ENCODE measurements around the gene PNLIP.

PNLIP gene

DNA sequence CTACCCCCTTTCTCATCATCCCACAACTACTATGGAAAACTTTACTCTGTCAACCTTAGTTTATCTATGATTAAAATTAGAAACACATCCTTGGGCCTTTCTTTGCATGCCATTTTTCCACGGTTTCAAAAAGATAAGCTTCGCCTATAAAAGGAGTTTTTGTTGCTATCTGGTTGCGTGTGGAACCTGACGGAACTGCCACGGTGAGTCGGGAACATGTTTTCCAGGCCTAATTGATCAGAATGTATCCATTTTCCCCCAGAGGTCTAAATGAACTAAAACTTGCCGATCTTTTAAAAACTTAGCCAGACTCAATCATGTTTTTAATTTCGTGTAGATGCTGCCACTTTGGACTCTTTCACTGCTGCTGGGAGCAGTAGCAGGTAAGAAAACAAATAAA, at the start of gene PNLIP:
PNLIP (plus strand) TSS at position 176 of the 400 bp plus-strand sequence; CDS start at position 338, 162 bp downstream.
- no peak for DNase-seq

DNA sequence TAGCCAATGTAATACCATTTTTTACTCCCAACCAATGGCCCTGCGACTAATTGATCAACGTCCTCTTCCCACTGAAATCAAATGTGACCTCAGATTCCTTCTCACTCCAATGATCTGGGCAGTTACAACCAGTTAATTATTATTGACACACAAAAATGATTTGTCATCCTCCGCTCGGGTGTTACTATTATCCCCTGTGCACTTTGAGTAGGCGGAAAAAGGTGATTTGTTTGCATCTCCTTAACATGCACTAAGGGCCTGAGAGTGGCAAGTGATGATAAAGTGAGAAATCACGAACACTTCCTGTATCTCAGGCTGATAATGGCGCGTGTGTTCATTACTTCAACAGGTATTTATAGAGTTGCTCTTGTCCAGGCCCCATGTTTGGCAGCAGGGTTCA, 40.9 kb upstream of the PNLIP start:
- DNase-seq: no peak

DNA sequence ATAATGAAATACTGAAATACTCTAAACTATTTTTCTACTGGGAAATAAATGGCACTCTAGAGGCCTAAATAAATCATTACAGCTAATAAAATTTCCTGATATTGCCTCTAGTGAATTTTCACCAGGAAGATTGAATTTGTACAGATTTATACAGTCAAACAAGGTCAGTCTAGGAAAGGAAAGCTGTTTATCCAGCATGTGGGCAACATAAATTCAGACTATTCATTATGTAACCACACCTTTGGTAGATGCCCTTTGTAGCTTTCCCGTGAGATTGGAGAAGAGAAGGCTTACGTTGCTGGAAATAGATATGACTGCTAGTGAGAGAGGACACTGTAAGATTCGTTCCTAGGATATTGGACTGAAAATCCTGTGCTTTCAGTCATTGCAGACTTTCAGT, 35.2 kb upstream of the PNLIP start:
- DNase-seq: no peak

DNA sequence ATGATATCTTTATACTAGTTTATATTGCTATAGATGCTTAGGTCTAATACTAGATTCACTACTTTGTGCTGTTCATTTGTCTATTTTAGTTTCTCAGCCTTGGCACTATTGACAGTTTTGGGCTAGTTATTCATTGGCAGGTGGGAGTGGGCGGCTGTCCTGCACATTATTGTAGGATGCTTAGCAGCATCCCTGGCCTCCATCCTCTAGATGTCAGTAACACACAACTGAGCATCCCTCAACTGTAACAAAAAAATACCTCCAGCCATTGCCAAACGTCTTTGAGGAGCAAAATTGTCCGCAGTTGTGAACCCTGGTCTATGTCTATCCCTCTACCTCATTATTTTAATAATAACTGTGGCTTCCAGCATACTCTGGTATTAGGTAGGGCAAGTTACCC, 34.4 kb upstream of the PNLIP start:
- no peak for DNase-seq

DNA sequence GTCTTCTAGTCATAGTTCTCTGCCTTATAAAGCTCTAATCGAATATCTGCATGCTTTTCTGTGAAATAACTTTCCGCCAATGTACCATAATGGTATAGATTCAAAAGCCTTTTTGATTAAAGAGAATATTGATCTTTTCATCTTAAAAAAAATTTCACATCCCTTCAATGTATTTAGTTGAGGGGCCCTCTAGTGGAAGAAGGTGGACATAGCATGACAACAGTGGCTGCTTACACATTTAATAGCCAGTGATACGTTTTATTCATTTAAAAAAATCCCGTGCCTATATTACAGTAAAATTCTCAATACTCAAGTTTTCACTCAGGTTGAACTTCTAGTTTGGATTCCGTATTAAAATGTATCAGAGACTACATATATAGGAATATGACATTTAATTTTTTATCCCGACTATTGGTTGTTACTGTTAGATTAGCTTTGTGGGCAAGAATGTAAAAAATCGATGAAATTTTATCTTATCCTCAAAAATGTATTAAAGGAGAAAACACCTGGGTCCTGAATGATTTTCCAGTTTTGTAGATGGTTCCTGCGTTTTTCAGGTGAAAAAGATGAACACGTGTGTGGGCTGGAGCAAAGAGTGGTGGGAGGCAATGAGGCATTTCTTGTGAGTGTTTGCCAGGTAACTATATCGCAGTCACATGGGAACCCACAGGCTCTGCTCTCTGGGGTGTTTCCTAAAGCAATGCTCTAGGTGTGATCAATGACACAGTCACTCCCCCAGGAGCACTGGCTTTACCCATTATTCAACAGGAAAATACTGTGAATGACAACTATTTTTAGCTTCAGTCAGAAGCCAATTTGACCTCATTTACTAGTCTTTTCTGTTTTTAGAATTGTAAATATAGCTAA, 24.1 kb upstream of the PNLIP start:
- DNase-seq: no peak

DNA sequence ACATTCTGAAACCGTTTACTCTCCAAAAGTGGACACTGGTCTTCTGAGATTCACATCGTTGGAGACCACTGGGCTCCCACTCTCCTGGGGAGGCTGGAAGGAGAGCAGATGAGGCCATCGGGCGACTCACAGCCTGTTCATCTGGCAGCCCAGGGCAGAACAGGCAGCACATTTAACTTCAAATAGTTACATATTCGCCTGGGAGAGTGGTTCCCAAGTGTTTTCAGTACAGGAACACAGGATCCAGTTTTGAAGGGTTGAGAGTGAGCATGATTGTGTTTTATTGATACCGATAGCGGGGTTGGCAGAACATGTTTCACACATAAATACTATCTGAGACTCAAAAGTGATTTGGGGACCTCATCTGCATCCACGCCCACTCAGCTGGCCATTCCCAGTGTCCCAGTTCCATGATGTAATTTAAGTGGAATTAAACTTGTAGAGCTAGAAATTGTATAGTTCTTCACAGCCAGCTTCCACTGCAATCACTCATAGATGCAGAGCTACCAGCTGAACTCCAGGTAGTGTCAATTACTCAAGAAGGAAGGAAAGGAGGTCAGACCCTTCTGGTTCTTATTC, 22.8 kb upstream of the PNLIP start:
- DNase-seq: no peak

DNA sequence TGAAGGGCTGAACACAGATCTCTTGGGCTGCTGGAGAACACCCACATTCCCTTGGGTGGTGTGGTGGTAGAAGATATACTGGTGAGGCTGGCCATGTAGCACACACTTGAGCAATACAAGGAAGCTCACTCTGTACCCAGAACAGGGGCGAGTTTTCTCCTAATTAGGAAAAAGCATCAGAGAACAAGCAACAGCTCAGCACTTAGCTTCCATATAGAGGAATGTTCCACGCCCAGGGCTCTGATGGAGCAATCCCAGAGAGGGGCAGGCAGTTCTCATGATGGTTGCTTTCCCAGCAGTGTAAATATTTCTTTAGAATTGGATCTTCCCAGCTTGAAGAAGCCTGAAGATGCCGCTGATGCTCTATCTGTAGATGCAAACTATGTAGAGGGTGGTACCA, 21.0 kb upstream of the PNLIP start:
- no peak for DNase-seq

DNA sequence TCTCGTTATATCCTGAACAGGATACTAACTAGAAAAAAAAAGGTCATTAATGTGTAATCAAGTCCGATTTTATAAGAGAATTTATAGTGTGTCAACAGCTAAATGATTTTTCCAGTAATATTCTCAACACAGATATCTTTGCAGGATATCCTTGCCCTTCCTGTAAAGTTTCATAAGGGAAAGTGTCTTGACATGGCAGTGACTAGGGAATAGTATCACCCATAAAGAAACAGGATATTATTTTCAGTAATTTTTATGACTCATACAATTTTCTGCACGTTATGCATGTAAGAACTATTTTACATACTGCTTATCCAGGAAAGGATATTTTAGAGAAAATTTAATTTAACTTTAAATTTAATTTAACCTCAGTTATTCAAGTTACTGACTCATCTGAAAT, 19.5 kb upstream of the PNLIP start:
- no peak for DNase-seq

DNA sequence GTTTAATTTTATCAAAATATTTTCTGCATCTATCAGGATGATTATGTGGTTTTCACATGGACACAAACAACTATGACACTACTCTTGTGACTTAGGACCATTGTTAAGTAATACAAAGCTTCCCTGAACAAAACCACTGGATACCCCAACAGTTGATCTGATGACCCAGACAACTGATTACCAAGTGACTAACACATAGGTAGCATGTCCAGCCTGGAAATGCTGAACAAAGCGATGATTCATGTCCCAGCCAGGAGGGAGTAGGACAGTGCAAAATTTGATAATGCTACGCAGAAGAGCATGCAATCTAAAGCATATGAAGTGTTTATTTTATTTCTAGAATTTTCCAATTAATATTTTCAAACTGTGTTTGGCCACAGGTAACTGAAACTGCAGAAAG, 8.9 kb upstream of the PNLIP start:
- no peak for DNase-seq

DNA sequence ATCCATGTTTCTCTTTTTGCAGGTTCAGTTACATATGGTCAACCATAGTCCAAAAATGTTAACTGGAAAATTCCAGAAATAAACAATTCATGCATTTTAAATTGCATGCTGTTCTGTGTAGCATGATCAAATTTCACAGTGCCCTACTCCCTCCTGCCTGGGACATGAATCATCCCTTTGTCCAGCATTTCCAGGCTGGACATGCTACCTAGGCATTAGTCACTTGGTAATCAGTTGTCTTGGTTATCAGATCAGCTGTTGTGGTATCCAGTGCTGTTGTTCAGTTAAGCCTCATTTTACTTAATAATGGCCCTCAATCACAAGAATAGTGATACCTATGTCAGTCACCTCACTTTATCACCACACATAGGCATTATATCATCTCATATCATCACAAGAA, 7.3 kb upstream of the PNLIP start:
- no peak for DNase-seq

DNA sequence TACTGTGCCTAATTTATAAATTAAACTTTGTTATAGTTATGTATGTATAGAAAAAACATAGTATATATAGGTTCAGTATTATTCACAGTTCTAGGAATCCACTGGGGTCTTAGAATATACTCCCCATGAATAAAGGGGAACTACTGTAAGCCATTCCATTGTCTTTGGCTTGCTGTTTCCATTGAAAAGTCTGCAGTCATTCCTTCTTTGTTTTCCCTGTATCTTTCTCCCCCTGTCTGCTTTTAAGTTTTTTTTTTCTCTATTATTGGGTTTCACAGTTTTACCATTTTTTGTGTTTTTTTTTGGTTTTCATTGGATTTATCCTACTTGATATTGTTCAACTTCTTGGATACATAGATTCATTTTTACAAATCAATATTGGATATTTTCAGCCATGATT, 6.7 kb upstream of the PNLIP start:
- no peak for DNase-seq

DNA sequence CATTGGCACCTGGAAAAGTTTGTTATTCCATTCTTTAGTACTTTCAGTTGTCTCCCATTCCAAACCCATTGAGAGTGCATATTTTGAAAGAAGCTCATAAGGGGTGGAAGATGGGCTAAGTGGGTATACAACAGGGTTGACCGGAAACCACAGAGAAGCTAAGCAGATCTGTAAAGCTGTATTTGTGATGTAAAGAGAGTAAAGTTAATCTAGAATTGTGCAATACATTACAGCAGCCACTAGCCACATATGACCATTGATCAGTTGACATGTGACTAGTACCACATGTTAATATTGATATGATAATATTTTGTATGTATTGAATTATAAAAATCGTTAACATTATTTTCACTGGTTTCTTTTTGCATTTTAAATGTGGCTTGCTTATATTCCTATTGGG, 4.9 kb upstream of the PNLIP start:
- no peak for DNase-seq

DNA sequence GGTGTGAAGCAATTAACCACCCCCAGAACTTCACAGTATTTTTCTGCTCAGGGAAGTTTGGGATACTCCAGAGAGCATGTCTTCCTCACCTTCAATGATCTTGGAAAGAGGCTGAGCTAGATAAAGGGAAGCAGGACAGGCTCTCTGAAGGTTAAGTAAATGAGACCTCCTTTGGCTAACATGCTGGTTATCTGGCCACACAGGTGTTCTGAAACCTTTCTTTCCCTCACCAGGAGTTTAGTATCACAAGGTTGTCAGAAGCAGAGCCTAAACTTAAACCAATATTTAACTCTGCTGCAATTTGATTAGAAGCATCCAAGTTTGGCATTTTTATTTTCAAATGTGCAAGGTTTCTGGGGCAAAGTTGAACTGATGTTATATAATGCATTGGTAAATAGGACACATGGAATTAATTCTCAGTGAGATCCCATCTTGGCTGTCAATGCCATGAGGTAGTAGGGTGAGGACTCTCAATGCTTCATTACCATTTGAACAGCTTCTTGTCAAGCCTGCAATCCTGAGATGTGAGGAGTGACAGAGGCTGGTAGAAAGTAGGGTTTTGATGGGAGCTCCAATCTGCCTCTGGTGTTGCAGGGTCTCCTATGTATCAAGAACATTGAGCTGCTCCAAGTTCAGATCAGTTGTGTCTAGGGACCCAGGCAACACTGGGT, 3.6 kb upstream of the PNLIP start:
- DNase-seq: no peak

DNA sequence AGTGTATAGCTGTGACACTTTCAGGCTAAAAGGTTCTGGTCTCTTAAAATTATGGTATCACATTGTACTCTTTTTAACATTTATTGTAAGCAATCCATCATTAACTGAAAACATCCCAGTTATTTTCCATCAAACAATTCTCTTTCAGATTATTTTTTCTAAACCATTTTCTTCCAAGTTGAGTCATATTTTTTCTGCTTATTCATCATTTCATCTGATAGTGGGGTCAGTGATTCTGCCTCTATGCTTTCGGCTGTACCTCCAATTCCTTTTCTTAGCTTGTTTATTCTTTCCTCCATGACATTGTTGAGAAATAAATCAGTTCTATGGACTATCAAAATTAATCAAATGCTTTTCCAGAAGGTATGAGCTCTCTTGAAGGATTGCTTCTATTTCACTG, 609 bp upstream of the PNLIP start:
- DNase-seq: no peak

DNA sequence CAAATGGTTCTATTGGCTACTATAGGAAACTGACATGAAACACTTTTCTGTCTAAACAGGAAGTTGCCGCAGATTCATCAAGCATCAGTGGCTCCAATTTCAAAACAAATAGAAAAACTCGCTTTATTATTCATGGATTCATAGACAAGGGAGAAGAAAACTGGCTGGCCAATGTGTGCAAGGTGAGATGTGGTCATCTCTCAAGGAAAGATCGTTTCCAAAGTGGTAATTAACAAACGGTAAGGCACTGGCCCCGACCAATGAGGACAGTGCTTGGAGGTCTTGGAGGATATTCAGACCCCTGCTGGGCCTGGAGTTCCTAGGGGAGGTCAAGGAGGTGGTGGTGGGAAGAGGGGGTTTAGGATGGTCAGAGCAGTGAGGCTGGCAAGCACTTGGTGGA, 2.6 kb downstream of the PNLIP start:
- no peak for DNase-seq

DNA sequence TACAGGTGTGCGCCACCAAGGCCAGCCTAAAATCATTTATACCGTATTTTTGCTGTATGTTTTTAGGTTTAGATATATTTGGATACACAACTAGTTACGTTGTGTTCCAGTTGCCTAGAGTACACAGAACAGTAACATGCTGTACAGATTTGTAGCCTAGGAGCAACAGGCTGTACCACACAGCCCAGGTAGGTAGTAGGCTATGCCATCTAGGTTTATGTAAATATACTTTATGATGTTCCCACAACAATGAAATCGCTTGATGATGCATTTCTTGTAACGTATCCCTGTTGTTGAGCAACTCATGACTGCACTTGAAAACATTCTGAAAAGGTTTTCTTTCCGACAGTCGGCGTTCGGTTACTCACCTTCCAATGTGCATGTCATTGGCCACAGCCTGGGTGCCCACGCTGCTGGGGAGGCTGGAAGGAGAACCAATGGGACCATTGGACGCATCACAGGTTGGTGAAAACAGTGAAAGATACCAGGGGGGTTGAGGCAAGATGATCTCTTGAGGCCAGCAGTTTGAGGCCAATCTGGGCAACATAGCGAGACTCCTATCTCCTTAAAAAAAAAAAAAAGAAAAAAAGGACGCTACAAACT, 7.7 kb downstream of the PNLIP start:
- no peak for DNase-seq

DNA sequence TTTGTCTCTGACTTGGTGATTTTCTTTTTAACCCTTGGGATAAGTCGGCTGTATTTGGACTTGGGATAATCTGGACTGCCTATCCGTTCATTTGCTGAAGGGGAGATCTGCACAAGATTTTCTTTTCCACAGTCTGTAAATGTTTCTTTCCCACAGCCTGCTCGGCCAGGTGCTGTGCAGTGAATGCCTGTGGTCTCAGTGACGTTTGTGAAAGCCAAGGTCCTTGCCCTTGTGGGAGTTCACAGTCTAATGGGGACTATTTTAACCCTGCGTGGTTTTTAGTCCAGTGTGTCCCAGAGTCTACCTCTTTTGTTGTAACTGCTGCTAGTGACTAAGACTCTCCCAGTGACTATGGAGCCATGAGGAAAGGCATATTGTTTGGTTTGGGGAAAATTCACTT, 8.9 kb downstream of the PNLIP start:
- no peak for DNase-seq

DNA sequence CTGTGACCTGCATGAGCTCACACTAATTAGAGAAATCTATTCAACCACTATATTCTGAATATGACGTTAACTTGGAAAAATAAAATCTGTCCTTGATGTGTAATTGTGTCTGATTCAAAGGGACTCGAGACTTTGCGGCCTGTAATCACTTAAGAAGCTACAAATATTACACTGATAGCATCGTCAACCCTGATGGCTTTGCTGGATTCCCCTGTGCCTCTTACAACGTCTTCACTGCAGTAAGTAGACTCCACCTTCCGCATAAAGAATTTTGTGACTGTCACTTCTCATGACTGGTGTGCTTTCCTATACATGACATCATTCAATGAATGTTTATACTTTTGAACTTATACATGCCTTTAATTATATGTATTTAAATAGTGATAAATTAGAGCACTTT, 10.1 kb downstream of the PNLIP start:
- DNase-seq: no peak

DNA sequence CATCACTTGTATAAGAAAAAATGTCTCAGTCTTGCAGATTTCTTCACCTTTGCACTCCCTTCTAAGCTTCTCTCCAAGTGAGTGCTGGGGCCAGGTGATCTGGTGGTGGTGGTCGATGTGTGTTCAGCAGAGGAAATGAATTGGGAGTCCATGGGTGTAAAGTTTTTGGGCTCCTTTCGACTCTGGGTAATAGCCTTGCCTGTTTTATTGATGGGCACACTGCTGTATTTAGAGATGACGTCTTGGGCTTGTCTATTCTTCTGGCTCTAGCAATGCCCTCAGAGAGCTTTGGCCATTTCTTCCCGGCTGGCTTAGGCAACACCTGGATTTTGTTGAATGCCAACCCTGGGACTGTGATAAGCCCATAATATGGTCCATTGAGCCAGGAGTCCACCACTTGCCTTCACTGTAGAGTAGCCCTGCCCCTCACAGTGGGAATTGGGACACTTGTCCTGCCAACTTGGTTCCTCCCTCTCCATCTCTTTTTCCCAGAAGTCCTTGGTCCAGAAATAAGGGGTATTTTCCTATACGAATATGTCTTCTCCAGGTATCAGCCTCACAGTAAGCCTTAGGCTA, 11.7 kb downstream of the PNLIP start:
- DNase-seq: no peak

DNA sequence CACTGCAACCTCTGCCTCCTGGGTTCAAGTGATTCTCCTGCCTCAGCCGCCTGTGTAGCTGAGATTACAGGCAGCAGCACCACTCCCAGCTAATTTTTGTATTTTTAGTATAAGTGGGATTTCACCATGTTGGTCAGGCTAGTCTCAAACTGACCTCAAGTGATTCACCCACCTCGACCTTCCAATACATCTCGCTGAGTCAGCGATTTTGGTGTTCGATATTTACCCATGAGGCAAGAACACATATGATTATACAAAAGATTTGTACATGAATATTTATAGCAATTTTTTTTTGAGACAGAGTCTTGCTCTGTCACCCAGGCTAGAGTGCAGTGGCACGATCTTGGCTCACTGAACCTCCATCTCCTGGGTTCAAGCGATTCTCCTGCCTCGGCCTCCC, 19.8 kb downstream of the PNLIP start:
- DNase-seq: no peak

DNA sequence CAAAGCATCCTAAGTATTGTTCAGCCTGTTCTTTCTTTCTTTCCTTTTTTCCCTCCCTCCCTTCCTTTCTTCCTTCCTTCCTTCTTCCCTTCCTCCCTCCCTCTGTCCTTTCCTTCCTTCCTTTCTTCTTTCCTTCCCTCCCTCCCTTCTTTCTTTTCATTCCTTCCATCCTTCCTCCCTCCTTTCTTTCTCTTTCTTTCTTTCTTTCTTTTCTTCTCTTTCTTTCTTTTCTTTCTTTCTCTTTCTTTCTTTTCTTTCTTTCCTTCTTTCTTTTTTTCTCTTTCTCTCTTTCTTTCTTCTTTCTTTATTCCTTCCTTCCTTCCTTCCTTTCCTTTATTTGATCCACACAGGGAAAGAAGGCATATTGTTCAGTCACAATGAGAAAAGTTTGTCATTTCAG, 21.2 kb downstream of the PNLIP start:
- DNase-seq: no peak

DNA sequence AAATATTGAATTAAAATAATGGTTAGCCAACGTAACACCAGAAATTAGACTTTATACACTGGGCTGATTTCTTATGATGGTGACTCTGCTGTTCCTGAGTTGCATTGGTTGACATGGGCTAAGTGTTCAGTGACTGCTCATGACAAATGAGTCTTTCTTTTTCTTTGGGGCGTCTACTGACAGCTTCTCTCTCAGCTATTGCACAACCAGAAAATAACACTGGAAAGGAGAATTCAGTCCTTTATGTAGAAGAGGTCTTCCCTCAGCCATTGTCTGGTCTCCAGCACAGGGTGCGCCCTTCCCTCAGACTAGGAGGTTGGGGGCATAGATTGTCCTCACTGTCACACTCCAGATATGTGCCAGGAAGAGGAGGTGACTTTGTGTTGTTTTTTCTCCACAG, 21.6 kb downstream of the PNLIP start:
- no peak for DNase-seq

DNA sequence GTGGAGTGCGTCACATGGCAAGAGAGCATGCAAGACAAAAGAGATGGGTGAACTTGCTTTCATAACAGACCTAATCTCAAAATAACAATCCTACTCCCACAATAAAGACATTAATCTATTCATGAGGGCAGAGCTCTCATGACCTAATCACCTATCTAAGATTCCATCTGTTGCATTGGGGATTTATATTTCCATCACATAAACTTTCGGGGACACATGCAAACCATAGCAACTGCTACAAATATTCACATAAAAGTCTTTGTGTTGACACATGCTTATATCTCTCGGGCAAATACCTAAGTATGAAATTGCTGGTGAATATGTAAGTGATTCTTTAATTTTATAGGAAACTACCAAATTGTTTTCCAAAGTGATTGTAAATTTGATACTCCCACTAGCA, 29.1 kb downstream of the PNLIP start:
- no peak for DNase-seq
